Neural progenitor cell (in vitro differentiated cells): Measurements from ENCODE around the gene AUH. TPM values are rescaled to one million over a fixed set of nuclear protein-coding genes. Genes with fewer than 3 reads are reported as not detected.

ENCODE experiments used
- DNase-seq: peaks from one replicate; pipeline ENCODE4 v3.0.0-alpha.2; 2016; ENCODE audit warnings: low spot score
- H2AFZ ChIP-seq: fragments of 200-600 bp; sonication (generic); replicated peaks from 2 replicates; pipeline ENCODE4 v1.6.1; 2016; ENCODE audit warnings: antibody characterized with exemption
- H3F3A ChIP-seq: fragments of 200-600 bp; sonication (generic); 2 replicates; pipeline ENCODE4 v1.6.1; 2016; ENCODE audit warnings: antibody characterized with exemption, low read depth
- H3K27ac ChIP-seq: fragments of 200-600 bp; sonication (generic); 2 replicates; pipeline ENCODE4 v1.5.1; 2016; ENCODE audit warnings: mild to moderate bottlenecking
- H3K27me3 ChIP-seq: fragments of 200-600 bp; sonication (generic); 2 replicates; pipeline ENCODE4 v1.6.1; 2016; ENCODE audit warnings: mild to moderate bottlenecking, moderate library complexity
- H3K36me3 ChIP-seq: fragments of 200-600 bp; sonication (generic); 2 replicates; pipeline ENCODE4 v1.5.1; 2016
- H3K4me1 ChIP-seq: fragments of 200-600 bp; sonication (generic); 2 replicates; pipeline ENCODE4 v1.6.1; 2016; ENCODE audit warnings: mixed run types
- H3K4me2 ChIP-seq: fragments of 200-600 bp; sonication (generic); 2 replicates; pipeline ENCODE4 v1.6.1; 2016
- H3K4me3 ChIP-seq: fragments of 200-600 bp; sonication (generic); 2 replicates; pipeline ENCODE4 v1.5.1; 2016
- H3K79me2 ChIP-seq: fragments of 200-600 bp; sonication (generic); 2 replicates; pipeline ENCODE4 v1.6.1; 2016; ENCODE audit warnings: low read depth
- H3K9ac ChIP-seq: fragments of 200-600 bp; sonication (generic); 2 replicates; pipeline ENCODE4 v1.6.1; 2016
- H3K9me3 ChIP-seq: fragments of 200-600 bp; sonication (generic); 2 replicates; pipeline ENCODE4 v1.5.1; 2016; ENCODE audit warnings: low read depth
- H4K20me1 ChIP-seq: fragments of 200-600 bp; sonication (generic); 2 replicates; pipeline ENCODE4 v1.6.1; 2016; ENCODE audit warnings: low read depth
- H3K27ac Mint-ChIP-seq: 3 replicates; pipeline ENCODE4 v1.8.0; 2021; ENCODE audit warnings: mixed read lengths
- H3K27me3 Mint-ChIP-seq: 2 replicates; pipeline ENCODE4 v1.8.0; 2022; ENCODE audit warnings: low read depth, mild to moderate bottlenecking, inconsistent platforms, moderate library complexity, mixed read lengths; ENCODE audit not compliant: insufficient read depth
- H3K36me3 Mint-ChIP-seq: 3 replicates; pipeline ENCODE4 v1.8.0; 2021; ENCODE audit warnings: mixed read lengths
- H3K4me1 Mint-ChIP-seq: 3 replicates; pipeline ENCODE4 v1.8.0; 2021; ENCODE audit warnings: mixed read lengths
- H3K4me3 Mint-ChIP-seq: 3 replicates; pipeline ENCODE4 v1.8.0; 2021; ENCODE audit warnings: mild to moderate bottlenecking, moderate library complexity, mixed read lengths
- H3K9me3 Mint-ChIP-seq: 3 replicates; pipeline ENCODE4 v1.8.0; 2020; ENCODE audit warnings: mixed read lengths
- EZH2 ChIP-seq: fragments of 200-600 bp; sonication (generic); IDR thresholded peaks from 2 replicates; pipeline ENCODE4 v1.6.1; 2017; ENCODE audit warnings: antibody characterized with exemption, mild to moderate bottlenecking, moderate library complexity
- EZH2phosphoT487 ChIP-seq: fragments of 200-600 bp; sonication (generic); IDR thresholded peaks from 2 replicates; pipeline ENCODE4 v1.6.1; 2017; ENCODE audit warnings: antibody characterized with exemption
- total RNA-seq: library from RNA; depleted of rRNA; stranded (reverse); fragments of >200 nt; gene quantifications from 2 replicates; pipeline ENCODE4 v1.2.3, GENCODE V29; 2015; ENCODE audit warnings: low replicate concordance
- TF ChIP-seq, protein P1 (sequence below): fragments of 200-600 bp; sonication (generic); IDR thresholded peaks from 2 replicates; pipeline ENCODE4 v1.5.1; 2017; ENCODE audit warnings: antibody characterized with exemption, mild to moderate bottlenecking

AUH gene
- total RNA-seq, 1 donor from 2014 or later = 17.3 TPM

DNA sequence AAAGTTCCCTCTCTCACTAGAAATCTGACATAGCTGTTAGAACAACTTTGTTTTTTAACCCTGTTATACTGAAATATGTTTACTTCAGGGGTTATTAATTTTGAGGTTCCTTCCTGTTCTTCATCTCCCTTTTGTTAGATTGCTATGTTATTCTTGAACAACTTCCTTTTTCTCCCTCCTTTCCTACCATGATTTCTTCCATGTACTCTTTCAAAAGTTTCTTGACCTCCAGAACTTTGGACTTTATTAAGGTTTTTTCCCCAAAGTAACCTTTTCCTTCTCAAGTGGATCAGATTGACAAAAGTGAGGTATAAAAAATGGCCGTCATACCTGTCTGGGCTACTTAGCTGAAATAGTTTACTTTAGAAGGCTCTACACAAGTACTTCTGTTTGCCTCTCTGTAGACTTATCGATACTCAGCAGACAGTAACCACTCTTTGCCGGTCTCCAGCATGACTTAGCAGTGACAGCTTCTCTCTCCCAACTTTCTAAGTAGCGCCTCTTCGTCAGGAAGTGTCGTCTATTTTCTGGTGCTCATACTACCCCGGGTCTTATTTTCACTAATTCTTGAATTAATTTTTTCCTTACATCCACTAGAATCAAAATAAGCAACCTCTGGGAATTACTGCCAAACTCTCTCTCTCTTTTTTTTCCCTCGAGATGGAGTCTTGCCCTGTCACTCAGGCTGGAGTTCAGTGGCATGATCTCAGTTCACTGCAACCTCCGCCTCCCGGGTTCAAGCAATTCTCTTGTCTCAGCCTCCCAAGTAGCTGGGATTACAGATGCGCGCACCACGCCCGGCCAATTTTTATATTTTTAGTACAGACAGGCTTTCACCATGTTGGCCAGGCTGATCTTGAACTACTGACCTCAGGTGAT is 42.2 kb upstream of the AUH start:
- H3K36me3 Mint-ChIP-seq = peaks cover 13% of the 10 kb centered on the region
- DNase-seq = no peak
- H3K27me3 Mint-ChIP-seq = no peaks in the 10 kb centered on the region
- H3K36me3 ChIP-seq = no peaks in the 10 kb centered on the region
- H3K27ac ChIP-seq = no peak overlapping the region
- H3K4me1 Mint-ChIP-seq = no peaks in the 10 kb centered on the region
- no peak overlapping the region for H3K4me2 ChIP-seq
- no peak overlapping the region for H2AFZ ChIP-seq
- no peaks in the 10 kb centered on the region for H3K4me1 ChIP-seq
- no peak overlapping the region for H3K4me3 Mint-ChIP-seq
- no peaks in the 10 kb centered on the region for H3K79me2 ChIP-seq
- no peaks in the 10 kb centered on the region for H3K27me3 ChIP-seq
- no peaks in the 10 kb centered on the region for H3F3A ChIP-seq
- TF ChIP-seq EZH2phosphoT487 (no peak), EZH2 (no peak)
- TF ChIP-seq, protein P1, sequence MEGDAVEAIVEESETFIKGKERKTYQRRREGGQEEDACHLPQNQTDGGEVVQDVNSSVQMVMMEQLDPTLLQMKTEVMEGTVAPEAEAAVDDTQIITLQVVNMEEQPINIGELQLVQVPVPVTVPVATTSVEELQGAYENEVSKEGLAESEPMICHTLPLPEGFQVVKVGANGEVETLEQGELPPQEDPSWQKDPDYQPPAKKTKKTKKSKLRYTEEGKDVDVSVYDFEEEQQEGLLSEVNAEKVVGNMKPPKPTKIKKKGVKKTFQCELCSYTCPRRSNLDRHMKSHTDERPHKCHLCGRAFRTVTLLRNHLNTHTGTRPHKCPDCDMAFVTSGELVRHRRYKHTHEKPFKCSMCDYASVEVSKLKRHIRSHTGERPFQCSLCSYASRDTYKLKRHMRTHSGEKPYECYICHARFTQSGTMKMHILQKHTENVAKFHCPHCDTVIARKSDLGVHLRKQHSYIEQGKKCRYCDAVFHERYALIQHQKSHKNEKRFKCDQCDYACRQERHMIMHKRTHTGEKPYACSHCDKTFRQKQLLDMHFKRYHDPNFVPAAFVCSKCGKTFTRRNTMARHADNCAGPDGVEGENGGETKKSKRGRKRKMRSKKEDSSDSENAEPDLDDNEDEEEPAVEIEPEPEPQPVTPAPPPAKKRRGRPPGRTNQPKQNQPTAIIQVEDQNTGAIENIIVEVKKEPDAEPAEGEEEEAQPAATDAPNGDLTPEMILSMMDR = no peak
- H3K9ac ChIP-seq = no peak overlapping the region
- H3K4me3 ChIP-seq = no peak overlapping the region
- H3K9me3 ChIP-seq = no peaks in the 10 kb centered on the region
- no peak overlapping the region for H3K27ac Mint-ChIP-seq
- peaks cover 2% of the 10 kb centered on the region for H3K9me3 Mint-ChIP-seq
- no peaks in the 10 kb centered on the region for H4K20me1 ChIP-seq

DNA sequence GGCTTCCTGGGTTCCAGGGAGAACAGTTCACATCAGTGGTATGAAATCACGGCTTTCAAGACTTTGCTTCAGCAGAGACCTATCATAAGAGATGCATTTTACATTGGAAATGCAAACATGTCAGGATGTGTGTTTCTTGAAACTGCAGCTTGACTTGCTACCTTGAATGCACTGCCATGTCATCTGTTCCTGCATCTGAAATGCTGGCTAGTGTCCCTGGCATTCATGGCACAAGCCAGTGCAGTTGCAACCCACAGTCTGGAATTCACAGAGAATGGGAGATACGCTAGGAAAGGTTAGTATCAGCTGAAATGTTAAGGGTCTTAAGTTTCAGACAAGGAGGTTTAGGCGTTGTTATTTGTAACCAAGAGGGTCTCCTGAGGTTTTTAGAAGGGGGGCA is 37.2 kb upstream of the AUH start:
- H3K27ac ChIP-seq = no peak overlapping the region
- H3K27me3 ChIP-seq = no peaks in the 10 kb centered on the region
- Mint-ChIP-seq H3K4me3 (no peak overlapping the region), H3K27me3 (no peaks in the 10 kb centered on the region), H3K27ac (no peak overlapping the region), H3K9me3 (no peaks in the 10 kb centered on the region), H3K4me1 (no peaks in the 10 kb centered on the region), H3K36me3 (no peaks in the 10 kb centered on the region)
- TF ChIP-seq EZH2 = no peak
- TF ChIP-seq EZH2phosphoT487 = no peak
- TF ChIP-seq, protein P1 = no peak
- H3K79me2 ChIP-seq = no peaks in the 10 kb centered on the region
- no peaks in the 10 kb centered on the region for H3K4me1 ChIP-seq
- no peaks in the 10 kb centered on the region for H3K9me3 ChIP-seq
- no peaks in the 10 kb centered on the region for H3F3A ChIP-seq
- no peak overlapping the region for H3K4me3 ChIP-seq
- no peak overlapping the region for H3K9ac ChIP-seq
- H2AFZ ChIP-seq = no peak overlapping the region
- DNase-seq = no peak
- H4K20me1 ChIP-seq = no peaks in the 10 kb centered on the region
- H3K4me2 ChIP-seq = no peak overlapping the region
- H3K36me3 ChIP-seq = no peaks in the 10 kb centered on the region

DNA sequence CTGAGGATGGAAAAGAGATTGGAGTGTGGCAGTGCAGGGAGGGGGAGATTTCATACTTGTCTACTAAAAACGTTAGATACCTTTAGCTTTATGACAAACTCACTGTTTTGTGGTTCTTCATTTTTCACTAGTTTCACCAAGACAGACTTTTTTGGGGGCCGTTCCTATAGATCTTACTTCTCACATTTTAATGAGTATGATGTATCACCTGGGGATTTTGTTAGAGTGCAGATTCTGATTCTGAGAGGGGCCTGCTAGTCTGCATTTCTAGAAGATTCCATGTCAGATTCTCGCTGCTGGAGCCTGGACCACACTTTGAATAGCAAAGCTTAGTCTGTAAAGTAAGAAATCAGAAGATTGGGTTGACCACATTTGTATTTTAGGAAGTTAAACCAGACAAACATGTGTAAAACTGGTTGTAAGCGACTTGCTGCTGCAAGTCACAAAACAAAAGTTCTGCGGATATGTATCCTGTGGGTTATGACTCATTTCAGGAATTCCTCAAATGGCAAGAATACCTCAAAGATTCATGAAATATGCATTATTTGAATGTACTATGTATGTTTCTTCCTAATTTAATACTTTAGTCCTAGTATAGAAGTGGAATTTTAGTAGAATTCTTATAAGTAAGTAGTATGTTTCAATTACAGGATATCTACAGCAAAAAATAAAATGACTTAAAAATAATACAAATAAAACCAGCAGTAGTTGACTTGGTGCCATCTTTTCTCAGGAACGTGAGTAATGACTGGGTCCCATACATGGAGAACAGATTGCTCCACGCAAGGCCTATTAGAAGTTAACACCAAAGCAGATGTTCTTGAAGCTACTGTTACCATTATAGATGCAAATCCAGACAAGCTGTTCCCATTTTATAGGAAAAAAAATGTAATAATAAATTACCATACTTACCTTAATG is 34.1 kb upstream of the AUH start:
- Histone ChIP-seq H3K4me2 (no peak overlapping the region), H2AFZ (no peak overlapping the region), H3K9ac (no peak overlapping the region), H3K4me3 (no peak overlapping the region), H3K27ac (no peak overlapping the region), H3F3A (no peaks in the 10 kb centered on the region), H3K4me1 (no peaks in the 10 kb centered on the region), H4K20me1 (no peaks in the 10 kb centered on the region), H3K79me2 (no peaks in the 10 kb centered on the region), H3K36me3 (no peaks in the 10 kb centered on the region), H3K27me3 (no peaks in the 10 kb centered on the region), H3K9me3 (no peaks in the 10 kb centered on the region)
- H3K9me3 Mint-ChIP-seq = no peaks in the 10 kb centered on the region
- DNase-seq = no peak
- no peak overlapping the region for H3K4me3 Mint-ChIP-seq
- no peaks in the 10 kb centered on the region for H3K36me3 Mint-ChIP-seq
- H3K4me1 Mint-ChIP-seq = no peaks in the 10 kb centered on the region
- TF ChIP-seq EZH2 (no peak), EZH2phosphoT487 (no peak)
- TF ChIP-seq, protein P1 = no peak
- H3K27ac Mint-ChIP-seq = no peak overlapping the region
- no peaks in the 10 kb centered on the region for H3K27me3 Mint-ChIP-seq
